ENCODE data around the gene ATP2A3. TPM values are rescaled to one million over a fixed set of nuclear protein-coding genes. Genes with fewer than 3 reads are reported as not detected.

Gene ATP2A3
- total and polyA plus RNA-seq, 2 experiments from 2014 or later, result 2.2 to 4.1 TPM

DNA sequence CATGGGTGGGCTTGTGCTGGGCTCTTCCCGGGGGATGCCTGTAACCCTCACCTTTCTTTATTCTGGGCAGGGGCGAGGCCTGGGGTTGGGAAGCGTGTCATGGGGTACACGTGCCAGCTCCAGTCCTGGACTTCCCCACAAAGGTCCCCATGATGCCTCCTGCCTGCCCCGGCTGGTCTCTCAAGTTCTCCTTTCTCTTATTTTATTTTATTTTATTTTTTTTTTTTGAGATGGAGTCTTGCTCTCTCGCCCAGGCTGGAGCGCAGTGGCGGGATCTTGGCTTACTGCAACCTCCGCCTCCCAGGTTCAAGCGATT lies 8.6 kb downstream of the ATP2A3 start:
- 93% methylated on average over 10 of the region's 10 CpGs for WGBS (ENCODE audit: low lambda C conversion rate, missing lambda C conversion rate)
- TF ChIP-seq, protein P1, sequence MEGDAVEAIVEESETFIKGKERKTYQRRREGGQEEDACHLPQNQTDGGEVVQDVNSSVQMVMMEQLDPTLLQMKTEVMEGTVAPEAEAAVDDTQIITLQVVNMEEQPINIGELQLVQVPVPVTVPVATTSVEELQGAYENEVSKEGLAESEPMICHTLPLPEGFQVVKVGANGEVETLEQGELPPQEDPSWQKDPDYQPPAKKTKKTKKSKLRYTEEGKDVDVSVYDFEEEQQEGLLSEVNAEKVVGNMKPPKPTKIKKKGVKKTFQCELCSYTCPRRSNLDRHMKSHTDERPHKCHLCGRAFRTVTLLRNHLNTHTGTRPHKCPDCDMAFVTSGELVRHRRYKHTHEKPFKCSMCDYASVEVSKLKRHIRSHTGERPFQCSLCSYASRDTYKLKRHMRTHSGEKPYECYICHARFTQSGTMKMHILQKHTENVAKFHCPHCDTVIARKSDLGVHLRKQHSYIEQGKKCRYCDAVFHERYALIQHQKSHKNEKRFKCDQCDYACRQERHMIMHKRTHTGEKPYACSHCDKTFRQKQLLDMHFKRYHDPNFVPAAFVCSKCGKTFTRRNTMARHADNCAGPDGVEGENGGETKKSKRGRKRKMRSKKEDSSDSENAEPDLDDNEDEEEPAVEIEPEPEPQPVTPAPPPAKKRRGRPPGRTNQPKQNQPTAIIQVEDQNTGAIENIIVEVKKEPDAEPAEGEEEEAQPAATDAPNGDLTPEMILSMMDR (IDR thresholded peaks at IDR 0.05; ENCODE audit: poor library complexity), result no peak
- TF ChIP-seq EZH2 (IDR thresholded peaks at IDR 0.05; ENCODE audit: borderline replicate concordance) (no peak), EZH2phosphoT487 (IDR thresholded peaks at IDR 0.05; ENCODE audit: low read depth, severe bottlenecking, unreplicated experiment) (no peak)

DNA sequence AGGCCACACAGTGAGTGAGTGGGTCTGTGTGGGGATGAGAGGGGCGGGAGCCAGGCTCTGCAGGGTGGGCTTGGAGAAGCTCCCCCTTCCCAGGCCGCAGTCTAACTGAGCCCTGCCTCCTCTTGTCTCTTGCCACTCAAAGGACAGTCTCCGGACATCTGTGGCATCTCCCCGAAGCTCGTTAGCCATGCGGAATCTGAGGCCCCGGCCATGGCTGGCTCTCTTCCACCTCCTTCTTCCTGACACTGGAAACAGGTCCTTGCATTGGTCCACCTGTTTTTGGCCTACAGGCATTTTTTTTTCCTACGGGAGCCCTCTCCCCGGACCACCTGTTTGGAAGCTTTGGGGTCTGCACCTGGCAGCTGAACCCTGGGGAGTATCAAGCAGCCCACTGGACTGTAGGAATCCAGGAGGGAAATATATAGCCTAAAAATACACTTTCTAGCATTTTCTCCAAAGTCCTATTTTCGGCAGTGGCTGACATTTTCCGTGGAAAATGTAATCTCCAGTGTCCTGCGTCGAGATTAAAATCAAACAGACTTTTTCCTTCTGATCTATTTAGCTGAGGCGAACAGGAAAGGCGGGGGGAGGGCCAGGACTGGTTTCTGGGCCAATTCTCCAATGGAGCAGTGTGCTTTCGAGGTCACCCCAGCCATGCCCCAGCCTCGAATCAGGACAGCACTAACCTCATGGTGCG lies 9.1 kb downstream of the ATP2A3 start:
- Histone ChIP-seq H2AFZ (no peak overlapping the region), H3K27me3 (no peaks in the 10 kb centered on the region), H3K4me2 (no peak overlapping the region), H3K4me3 (no peak overlapping the region), H3K9me2 (replicated peaks; ENCODE audit: insufficient read depth) (no peaks in the 10 kb centered on the region), H3K9me3 (ENCODE audit: low read depth) (no peaks in the 10 kb centered on the region), H3K27ac (no peak overlapping the region), H3K79me2 (no peaks in the 10 kb centered on the region), H3K4me1 (ENCODE audit: insufficient read depth) (peaks cover 8% of the 10 kb centered on the region), H3K36me3 (replicated peaks; ENCODE audit: insufficient read depth, low read depth) (no peaks in the 10 kb centered on the region), H4K20me1 (ENCODE audit: insufficient read depth, poor library complexity, severe bottlenecking) (no peaks in the 10 kb centered on the region)
- WGBS (ENCODE audit: low lambda C conversion rate, missing lambda C conversion rate), result 82% methylated on average over 17 of the region's 18 CpGs
- TF ChIP-seq, protein P1 (IDR thresholded peaks at IDR 0.05; ENCODE audit: poor library complexity), result no peak
- no peak for TF ChIP-seq EZH2 (IDR thresholded peaks at IDR 0.05; ENCODE audit: borderline replicate concordance)
- no peak for TF ChIP-seq EZH2phosphoT487 (IDR thresholded peaks at IDR 0.05; ENCODE audit: low read depth, severe bottlenecking, unreplicated experiment)
- no peak for DNase-seq (ENCODE audit: low spot score)

More for the DNA sequence above, 8.6 kb downstream of the ATP2A3 start:
- H3K4me3 ChIP-seq, result no peak overlapping the region
- H3K4me1 ChIP-seq (ENCODE audit: insufficient read depth), result peaks cover 8% of the 10 kb centered on the region
- no peaks in the 10 kb centered on the region for H4K20me1 ChIP-seq (ENCODE audit: insufficient read depth, poor library complexity, severe bottlenecking)
- no peaks in the 10 kb centered on the region for H3K36me3 ChIP-seq (replicated peaks; ENCODE audit: insufficient read depth, low read depth)
- no peaks in the 10 kb centered on the region for H3K79me2 ChIP-seq
- H3K9me3 ChIP-seq (ENCODE audit: low read depth), result no peaks in the 10 kb centered on the region
- no peak overlapping the region for H3K4me2 ChIP-seq
- H2AFZ ChIP-seq, result no peak overlapping the region
- H3K9me2 ChIP-seq (replicated peaks; ENCODE audit: insufficient read depth), result no peaks in the 10 kb centered on the region
- H3K27me3 ChIP-seq, result no peaks in the 10 kb centered on the region
- no peak for DNase-seq (ENCODE audit: low spot score)
- H3K27ac ChIP-seq, result no peak overlapping the region

DNA sequence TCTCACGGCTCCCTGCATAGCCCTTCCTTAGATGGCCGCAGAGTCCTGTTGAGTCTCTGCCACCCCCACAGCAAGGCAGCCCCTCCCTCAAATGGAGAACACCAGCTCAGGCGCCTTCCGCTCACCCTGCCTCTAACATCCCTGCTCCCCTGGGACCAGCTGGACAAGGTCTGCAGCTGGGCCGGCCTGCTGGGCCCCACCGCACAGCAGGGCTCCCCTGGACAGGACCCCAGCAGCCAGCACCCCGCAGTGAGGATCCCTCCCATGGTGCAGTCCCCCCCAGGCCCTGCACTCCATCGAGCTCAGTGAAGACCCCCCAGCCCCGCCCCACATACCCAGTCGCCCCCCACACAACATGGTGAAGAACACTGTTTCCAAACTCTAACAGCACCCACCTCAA lies 10.2 kb downstream of the ATP2A3 start:
- Histone ChIP-seq H3K79me2 (no peaks in the 10 kb centered on the region), H2AFZ (no peak overlapping the region), H3K36me3 (replicated peaks; ENCODE audit: insufficient read depth, low read depth) (no peaks in the 10 kb centered on the region), H3K9me3 (ENCODE audit: low read depth) (no peaks in the 10 kb centered on the region), H3K4me2 (no peak overlapping the region), H3K4me1 (ENCODE audit: insufficient read depth) (no peaks in the 10 kb centered on the region), H3K9me2 (replicated peaks; ENCODE audit: insufficient read depth) (no peaks in the 10 kb centered on the region), H3K27ac (no peak overlapping the region), H4K20me1 (ENCODE audit: insufficient read depth, poor library complexity, severe bottlenecking) (no peaks in the 10 kb centered on the region), H3K4me3 (no peak overlapping the region), H3K27me3 (no peaks in the 10 kb centered on the region)
- DNase-seq (ENCODE audit: low spot score), result no peak
- 97% methylated on average over 7 of the region's 10 CpGs for WGBS (ENCODE audit: low lambda C conversion rate, missing lambda C conversion rate)
- TF ChIP-seq, protein P1 (IDR thresholded peaks at IDR 0.05; ENCODE audit: poor library complexity), result no peak
- TF ChIP-seq EZH2phosphoT487 (IDR thresholded peaks at IDR 0.05; ENCODE audit: low read depth, severe bottlenecking, unreplicated experiment), result no peak
- no peak for TF ChIP-seq EZH2 (IDR thresholded peaks at IDR 0.05; ENCODE audit: borderline replicate concordance)

Measured in hepatocyte (in vitro differentiated cells).